IMR-90 (cell line): ENCODE data around the gene ENOX1. TPM values are rescaled to one million over a fixed set of nuclear protein-coding genes. Genes with fewer than 3 reads are reported as not detected.

Experiments used
- ATAC-seq: fragments of 200-7000 bp; cut with Tn5 transposase; 2 replicates; pipeline ENCODE4 v1.9.1; 2020; ENCODE audit warnings: low read depth, mild to moderate bottlenecking, moderate library complexity
- BruUV-seq: library from RNA; stranded (reverse); fragments of 400-500 nt; replicated peaks from 2 replicates; lab custom pipeline; 2021; lab: Mats Ljungman, UMichigan
- CTCF ChIA-PET: fragments of 300-600 bp; formaldehyde crosslinking; extraction: SDS; loops from one replicate; lab custom pipeline; 2021; ENCODE audit warnings: antibody characterized with exemption; lab: Yijun Ruan, JAX
- POLR2A ChIA-PET: fragments of 300-600 bp; sonication (Branson Sonifier 250); formaldehyde crosslinking; loops from one replicate; lab custom pipeline; 2022; ENCODE audit warnings: antibody characterized with exemption; ENCODE audit not compliant: unreplicated experiment; lab: Charles Lee
- DNase-seq: peaks from one replicate; pipeline ENCODE4 v3.0.0; 2013
- H2AFZ ChIP-seq: replicated peaks from 2 replicates; pipeline ENCODE3; 2013; ENCODE audit warnings: low read length, mild to moderate bottlenecking; ENCODE audit not compliant: poor library complexity
- H2AK5ac ChIP-seq: 2 replicates; pipeline ENCODE4 v1.6.1; 2013; ENCODE audit warnings: low read depth, low read length, inconsistent platforms
- H2AK9ac ChIP-seq: replicated peaks from 2 replicates; pipeline ENCODE3; 2013; ENCODE audit warnings: mild to moderate bottlenecking, low read depth, low read length, moderate library complexity; ENCODE audit not compliant: poor library complexity
- H2BK120ac ChIP-seq: 2 replicates; pipeline ENCODE4 v1.6.1; 2013; ENCODE audit warnings: low read depth, low read length, inconsistent platforms
- H2BK15ac ChIP-seq: 3 replicates; pipeline ENCODE4 v1.6.1; 2013; ENCODE audit warnings: low read depth, low read length, inconsistent platforms
- H2BK20ac ChIP-seq: 2 replicates; pipeline ENCODE4 v1.6.1; 2013; ENCODE audit warnings: low read depth, mild to moderate bottlenecking, inconsistent platforms, low read length, moderate library complexity
- H2BK5ac ChIP-seq: 2 replicates; pipeline ENCODE4 v1.6.1; 2013; ENCODE audit warnings: mild to moderate bottlenecking, low read depth, low read length, inconsistent platforms; ENCODE audit not compliant: poor library complexity, severe bottlenecking
- H3K14ac ChIP-seq: replicated peaks from 2 replicates; pipeline ENCODE4 v1.6.1; 2013; ENCODE audit warnings: low read depth, low read length, inconsistent platforms
- H3K18ac ChIP-seq: 2 replicates; pipeline ENCODE4 v1.6.1; 2013; ENCODE audit warnings: low read depth, low read length, control low read depth
- H3K23ac ChIP-seq: 2 replicates; pipeline ENCODE4 v1.6.1; 2013; ENCODE audit warnings: low read depth, low read length, inconsistent platforms
- H3K27ac ChIP-seq: 2 replicates; pipeline ENCODE4 v1.5.1; 2013; ENCODE audit warnings: mild to moderate bottlenecking, control low read depth, low read length; ENCODE audit not compliant: insufficient read depth
- H3K27me3 ChIP-seq: 2 replicates; pipeline ENCODE4 v1.6.1; 2013; ENCODE audit warnings: low read length; ENCODE audit not compliant: control insufficient read depth, insufficient read depth
- H3K36me3 ChIP-seq: 2 replicates; pipeline ENCODE4 v1.6.1; 2013; ENCODE audit warnings: low read length, mixed read lengths; ENCODE audit not compliant: control insufficient read depth, insufficient read depth
- H3K4ac ChIP-seq: 2 replicates; pipeline ENCODE4 v1.6.1; 2013; ENCODE audit warnings: low read depth, low read length, inconsistent platforms
- H3K4me1 ChIP-seq: 2 replicates; pipeline ENCODE4 v1.6.1; 2013; ENCODE audit warnings: low read length, mixed read lengths; ENCODE audit not compliant: control insufficient read depth, insufficient read depth
- H3K4me2 ChIP-seq: 2 replicates; pipeline ENCODE4 v1.6.1; 2013; ENCODE audit warnings: low read depth, mild to moderate bottlenecking, control low read depth, low read length, moderate library complexity
- H3K4me3 ChIP-seq: 2 replicates; pipeline ENCODE4 v1.5.1; 2013; ENCODE audit warnings: low read depth, mild to moderate bottlenecking, control low read depth, low read length, moderate library complexity; ENCODE audit not compliant: insufficient read depth
- H3K56ac ChIP-seq: 2 replicates; pipeline ENCODE4 v1.6.1; 2013; ENCODE audit warnings: low read length, inconsistent platforms; ENCODE audit not compliant: insufficient read depth; ENCODE audit errors: extremely low read depth
- H3K79me1 ChIP-seq, 2 experiments: 2 replicates each; pipeline ENCODE4 v1.6.1; 2013; ENCODE audit warnings: low read length in 2 of 2, inconsistent platforms in 1 of 2, low read depth in 1 of 2
- H3K9ac ChIP-seq: 2 replicates; pipeline ENCODE4 v1.6.1; 2013; ENCODE audit warnings: low read depth, low read length, control low read depth
- H3K9me1 ChIP-seq: 2 replicates; pipeline ENCODE4 v1.6.1; 2013; ENCODE audit warnings: low read length, inconsistent platforms; ENCODE audit not compliant: insufficient read depth
- H3K9me3 ChIP-seq: 2 replicates; pipeline ENCODE4 v1.6.1; 2013; ENCODE audit warnings: low read length; ENCODE audit not compliant: control insufficient read depth, insufficient read depth
- H4K20me1 ChIP-seq: 2 replicates; pipeline ENCODE4 v1.6.1; 2013; ENCODE audit warnings: low read length, inconsistent platforms; ENCODE audit not compliant: insufficient read depth
- H4K5ac ChIP-seq: 2 replicates; pipeline ENCODE4 v1.6.1; 2013; ENCODE audit warnings: mild to moderate bottlenecking, low read depth, low read length, control low read depth
- H4K8ac ChIP-seq, 2 experiments: 2 replicates each; pipeline ENCODE4 v1.6.1; 2013; ENCODE audit warnings: low read depth in 2 of 2, low read length in 2 of 2, control low read depth in 1 of 2, inconsistent platforms in 1 of 2
- H4K91ac ChIP-seq: 2 replicates; pipeline ENCODE4 v1.6.1; 2013; ENCODE audit warnings: low read depth, low read length, inconsistent platforms; ENCODE audit not compliant: insufficient read depth
- CTCF ChIP-seq: conservative IDR thresholded peaks from 2 replicates; pipeline ENCODE4 v1.5.1; 2012; ENCODE audit warnings: mild to moderate bottlenecking, low read depth, low read length, improper control_type of control experiment
- ELK1 ChIP-seq: fragments of 150-350 bp; IDR thresholded peaks from 2 replicates; pipeline ENCODE4 v1.6.1; 2016; ENCODE audit warnings: low read depth, mild to moderate bottlenecking, low read length, moderate library complexity, borderline replicate concordance
- MAFK ChIP-seq: IDR thresholded peaks from 2 replicates; pipeline ENCODE4 v1.6.1; 2012; ENCODE audit warnings: low read depth, low read length, improper control_type of control experiment
- MXI1 ChIP-seq: IDR thresholded peaks from 2 replicates; pipeline ENCODE4 v1.6.1; 2012; ENCODE audit warnings: low read depth, mild to moderate bottlenecking, low read length, moderate library complexity, borderline replicate concordance
- NFE2L2 ChIP-seq: fragments of 150-350 bp; IDR thresholded peaks from 2 replicates; pipeline ENCODE4 v1.6.1; 2016; ENCODE audit warnings: low read depth, mild to moderate bottlenecking, low read length
- WGBS, 2 experiments: methylation state at CpG; one replicate each; pipeline versions ENCODE4 v1.1.5 to v1.1.7; 2013; ENCODE audit warnings: missing lambda C conversion rate in 2 of 2; ENCODE audit not compliant: insufficient read length in 1 of 2; ENCODE audit errors: extremely low coverage in 2 of 2; 5-methylcytosine and 5-hydroxymethylcytosine counted together
- dilution Hi-C: fragments of 300-500 bp; cut with HindIII; formaldehyde crosslinking; loops from one replicate; pipeline ENCODE4 v1.14.3; 2018; ENCODE audit warnings: low sequenced_read_pairs; ENCODE audit not compliant: unreplicated experiment
- in situ Hi-C: fragments of 300-500 bp; cut with MboI; formaldehyde crosslinking; loops from 3 replicates; pipeline ENCODE4 v1.14.3; 2019; ENCODE audit warnings: low sequenced_read_pairs, inconsistent platforms, mixed read lengths
- intact Hi-C: fragments of 100-400 bp; cut with micrococcal nuclease; formaldehyde crosslinking; loops from 2 replicates; pipeline ENCODE4 v1.10.0; 2022
- polyA plus RNA-seq, 3 experiments: library from polyadenylated mRNA; depleted of rRNA; stranded (reverse); fragments of >200 nt; gene quantifications; 2 replicates each; pipeline ENCODE4 v1.2.3, GENCODE V29; 2012; ENCODE audit warnings: low replicate concordance in 1 of 3
- total RNA-seq: library from RNA; depleted of rRNA; stranded (reverse); fragments of >200 nt; gene quantifications from 2 replicates; pipeline ENCODE4 v1.2.3, GENCODE V29; 2012

Gene ENOX1
- total and polyA plus RNA-seq, 2 of the 4 experiments (the other 2 are of a cell fraction): 0.99 to 1.3 TPM

GRCh38 chr13:43272851-43273250, 513.9 kb downstream of the ENOX1 start:
- Histone ChIP-seq H4K91ac (peak overlapping the region; percentile 72), H3K27ac (no peak overlapping the region), H3K56ac (no peak overlapping the region), H3K4me2 (no peak overlapping the region), H3K79me1 (no peaks in the 10 kb centered on the region), H3K9me1 (peaks cover 4% of the 10 kb centered on the region; the same call in 1 of the 2 replicates), H4K5ac (peak overlapping the region; percentile 49; the same call in 1 of the 2 replicates), H3K36me3 (no peaks in the 10 kb centered on the region), H2AK9ac (peak overlapping the region; percentile 49), H2BK20ac (peak overlapping the region; percentile 75; the same call in 1 of the 2 replicates), H4K8ac (peak overlapping the region; percentile 45 to 52; a peak in 2 of 4 replicates), H2BK5ac (peak overlapping the region; percentile 18), H3K18ac (peak overlapping the region; percentile 78), H3K4me1 (peaks cover 26% of the 10 kb centered on the region), H2BK120ac (peak overlapping the region; percentile 54), H3K4ac (peak overlapping the region; percentile 77), H3K4me3 (no peak overlapping the region), H2AFZ (no peak overlapping the region), H4K20me1 (no peaks in the 10 kb centered on the region; the same call in 1 of the 2 replicates), H3K14ac (peak overlapping the region; percentile 23), H2AK5ac (peak overlapping the region; percentile 93), H3K9ac (no peak overlapping the region), H3K9me3 (no peaks in the 10 kb centered on the region), H2BK15ac (peak overlapping the region; percentile 95), H3K23ac (0 out of 2 replicates have a peak overlapping the region, but pooled peaks have one; percentile 17), H3K27me3 (no peaks in the 10 kb centered on the region)
- TF ChIP-seq CTCF: no peak
- TF ChIP-seq NFE2L2: no peak
- TF ChIP-seq MAFK: no peak
- no peak for TF ChIP-seq ELK1
- no peak for TF ChIP-seq MXI1
- BruUV-seq: no TSS peak
- ChIA-PET POLR2A (no interaction called here), CTCF (no interaction called here)
- no peak for DNase-seq
- in situ Hi-C loops (no loop called here), intact Hi-C loops (loop anchor here (5.0 to 10.0 kb wide), 2 partner anchors 166 to 602 kb away; partner anchors contain the start of genes CCDC122 and LACC1), dilution Hi-C loops (no loop called here)
- ATAC-seq: no peak
- 83% methylated on average over 5 of the region's 5 CpGs; no CpG with 5 or more reads in 1 of the 2 experiments for WGBS, 2 experiments
